Nephron (organoid): Measurements from ENCODE around the gene C16orf74.

Experiments used
- H3K27ac Mint-ChIP-seq, 3 experiments: 2 replicates each; pipeline ENCODE4 v1.8.0; 2020; ENCODE audit warnings: mixed read lengths in 3 of 3, mild to moderate bottlenecking in 2 of 3, moderate library complexity in 1 of 3
- H3K27me3 Mint-ChIP-seq: 2 replicates; pipeline ENCODE4 v1.8.0; 2021; ENCODE audit warnings: low read depth, mild to moderate bottlenecking, moderate library complexity, mixed read lengths
- H3K36me3 Mint-ChIP-seq: 2 replicates; pipeline ENCODE4 v1.8.0; 2020; ENCODE audit warnings: low read depth, mixed read lengths
- H3K4me1 Mint-ChIP-seq: 2 replicates; pipeline ENCODE4 v1.8.0; 2020; ENCODE audit warnings: mixed read lengths
- H3K4me3 Mint-ChIP-seq, 3 experiments: 2 replicates each; pipeline ENCODE4 v1.8.0; 2020; ENCODE audit warnings: mild to moderate bottlenecking in 3 of 3, mixed read lengths in 3 of 3, moderate library complexity in 2 of 3
- H3K9me3 Mint-ChIP-seq: 2 replicates; pipeline ENCODE4 v1.8.0; 2020; ENCODE audit warnings: mixed read lengths
- CTCF ChIP-seq, 3 experiments: fragments of 200-600 bp; sonication (generic); IDR thresholded peaks; one replicate each; pipeline ENCODE4 v1.5.0; 2021; ENCODE audit warnings: antibody characterized with exemption in 3 of 3; ENCODE audit not compliant: unreplicated experiment in 3 of 3

Gene C16orf74

GRCh38 chr16:85780281-85780680, 29.4 kb upstream of the C16orf74 start:
- Mint-ChIP-seq H3K4me1 (no peaks in the 10 kb centered on the region), H3K27ac (no peak overlapping the region), H3K27me3 (no peaks in the 10 kb centered on the region), H3K36me3 (peaks cover 39% of the 10 kb centered on the region), H3K4me3 (no peak overlapping the region), H3K9me3 (no peaks in the 10 kb centered on the region)
- TF ChIP-seq CTCF (IDR thresholded peaks at IDR 0.05; ENCODE audit: unreplicated experiment in 3 of 3): no peak

- H3K27ac Mint-ChIP-seq: no peak overlapping the region
- H3K4me1 Mint-ChIP-seq: no peaks in the 10 kb centered on the region
- no peak overlapping the region for H3K4me3 Mint-ChIP-seq
- H3K9me3 Mint-ChIP-seq: no peaks in the 10 kb centered on the region
- no peaks in the 10 kb centered on the region for H3K27me3 Mint-ChIP-seq
- TF ChIP-seq CTCF (IDR thresholded peaks at IDR 0.05; ENCODE audit: unreplicated experiment in 3 of 3): no peak
- H3K36me3 Mint-ChIP-seq: peaks cover 39% of the 10 kb centered on the region
These were observed 28.0 kb upstream of the C16orf74 start for GRCh38 chr16:85778873-85779272.

- H3K4me1 Mint-ChIP-seq: no peaks in the 10 kb centered on the region
- H3K27me3 Mint-ChIP-seq: no peaks in the 10 kb centered on the region
- no peaks in the 10 kb centered on the region for H3K9me3 Mint-ChIP-seq
- no peak for TF ChIP-seq CTCF (IDR thresholded peaks at IDR 0.05; ENCODE audit: unreplicated experiment in 3 of 3)
- H3K4me3 Mint-ChIP-seq: no peak overlapping the region
- no peak overlapping the region for H3K27ac Mint-ChIP-seq
- peaks cover 36% of the 10 kb centered on the region for H3K36me3 Mint-ChIP-seq
These were observed 26.9 kb upstream of the C16orf74 start for GRCh38 chr16:85777583-85778310.

- Mint-ChIP-seq H3K36me3 (peaks cover 34% of the 10 kb centered on the region), H3K9me3 (no peaks in the 10 kb centered on the region), H3K4me1 (no peaks in the 10 kb centered on the region), H3K4me3 (no peak overlapping the region), H3K27ac (no peak overlapping the region), H3K27me3 (no peaks in the 10 kb centered on the region)
- TF ChIP-seq CTCF (IDR thresholded peaks at IDR 0.05; ENCODE audit: unreplicated experiment in 3 of 3): no peak
These were observed 23.9 kb upstream of the C16orf74 start for GRCh38 chr16:85774811-85775210.

- Mint-ChIP-seq H3K27ac (no peak overlapping the region), H3K4me3 (no peak overlapping the region), H3K27me3 (no peaks in the 10 kb centered on the region), H3K36me3 (peaks cover 27% of the 10 kb centered on the region), H3K4me1 (no peaks in the 10 kb centered on the region), H3K9me3 (no peaks in the 10 kb centered on the region)
- TF ChIP-seq CTCF (IDR thresholded peaks at IDR 0.05; ENCODE audit: unreplicated experiment in 3 of 3): no peak
These were observed 23.2 kb upstream of the C16orf74 start for GRCh38 chr16:85774136-85774535.

GRCh38 chr16:85773044-85773443, 22.1 kb upstream of the C16orf74 start:
- H3K36me3 Mint-ChIP-seq: peaks cover 16% of the 10 kb centered on the region
- H3K27me3 Mint-ChIP-seq: no peaks in the 10 kb centered on the region
- no peaks in the 10 kb centered on the region for H3K4me1 Mint-ChIP-seq
- no peak for TF ChIP-seq CTCF (IDR thresholded peaks at IDR 0.05; ENCODE audit: unreplicated experiment in 3 of 3)
- no peak overlapping the region for H3K27ac Mint-ChIP-seq
- H3K4me3 Mint-ChIP-seq: no peak overlapping the region
- no peaks in the 10 kb centered on the region for H3K9me3 Mint-ChIP-seq
